Panc1 (cell line): ENCODE data around the gene GPR84. TPM values are rescaled to one million over a fixed set of nuclear protein-coding genes. Genes with fewer than 3 reads are reported as not detected.

Source experiments
- microRNA-seq: library from miRNA; unstranded; fragments of <30 nt; microRNA quantifications from one replicate; pipeline ENCODE4 v1.1.0, GENCODE V29; 2020; ENCODE audit not compliant: unreplicated experiment
- total RNA-seq: library from RNA; stranded (reverse); gene quantifications from one replicate; pipeline ENCODE4 v1.2.1, GENCODE V29; 2021; ENCODE audit not compliant: unreplicated experiment

GPR84 gene
- total RNA-seq, 1 experiment from 2014 or later, result not detected

Small RNA genes lying within 50 kb of the gene (microRNA-seq; reads per million reads assigned to microRNA genes)
- 614 reads per million, percentile 75 among the genes with 10 or more reads in this experiment for gene MIR148B

Other genes starting within 250 kb of the GPR84 start
- 43.3 TPM for gene SMUG1, start 175.5 kb downstream of the GPR84 start, total RNA-seq
- gene CBX5, start 84.4 kb downstream of the GPR84 start, total RNA-seq, result 130 TPM
- gene HNRNPA1, start 83.8 kb downstream of the GPR84 start, total RNA-seq, result 689 TPM
- 0.26 TPM for gene NFE2, start 63.5 kb downstream of the GPR84 start, total RNA-seq
- gene COPZ1, start 39.4 kb downstream of the GPR84 start, total RNA-seq, result 175 TPM
- gene ZNF385A, start 20.2 kb upstream of the GPR84 start, total RNA-seq, result 5.9 TPM
- 75.8 TPM for gene ITGA5, start 54.8 kb upstream of the GPR84 start, total RNA-seq
- gene GTSF1, start 109.1 kb upstream of the GPR84 start, total RNA-seq, result 0.49 TPM
- 0.33 TPM for gene NCKAP1L, start 133.3 kb upstream of the GPR84 start, total RNA-seq
- gene PDE1B, start 185.1 kb upstream of the GPR84 start, total RNA-seq, result not detected
- gene PPP1R1A, start 224.2 kb upstream of the GPR84 start, total RNA-seq, result 0.23 TPM